ENCODE measurements around the gene TOP3B.

DNA sequence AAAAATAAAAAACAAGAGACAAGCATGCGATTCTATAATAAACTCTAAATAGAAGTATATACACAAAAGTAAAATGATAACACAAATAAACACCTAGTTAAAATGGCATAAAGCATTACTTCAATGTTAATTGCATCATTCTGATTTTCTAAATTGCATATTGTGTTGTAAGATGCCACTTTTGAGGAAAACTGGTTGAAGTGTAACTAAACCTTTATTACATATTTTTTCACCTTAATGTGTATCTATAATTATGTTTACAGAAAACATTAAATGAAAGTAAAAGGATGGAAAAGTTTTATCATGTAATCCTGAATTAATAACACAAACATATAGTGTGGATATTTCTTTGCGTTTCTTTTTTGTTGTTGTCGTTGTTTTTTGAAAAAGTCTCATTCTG lies 45.4 kb upstream of the TOP3B start:
- TF ChIP-seq, protein P1, sequence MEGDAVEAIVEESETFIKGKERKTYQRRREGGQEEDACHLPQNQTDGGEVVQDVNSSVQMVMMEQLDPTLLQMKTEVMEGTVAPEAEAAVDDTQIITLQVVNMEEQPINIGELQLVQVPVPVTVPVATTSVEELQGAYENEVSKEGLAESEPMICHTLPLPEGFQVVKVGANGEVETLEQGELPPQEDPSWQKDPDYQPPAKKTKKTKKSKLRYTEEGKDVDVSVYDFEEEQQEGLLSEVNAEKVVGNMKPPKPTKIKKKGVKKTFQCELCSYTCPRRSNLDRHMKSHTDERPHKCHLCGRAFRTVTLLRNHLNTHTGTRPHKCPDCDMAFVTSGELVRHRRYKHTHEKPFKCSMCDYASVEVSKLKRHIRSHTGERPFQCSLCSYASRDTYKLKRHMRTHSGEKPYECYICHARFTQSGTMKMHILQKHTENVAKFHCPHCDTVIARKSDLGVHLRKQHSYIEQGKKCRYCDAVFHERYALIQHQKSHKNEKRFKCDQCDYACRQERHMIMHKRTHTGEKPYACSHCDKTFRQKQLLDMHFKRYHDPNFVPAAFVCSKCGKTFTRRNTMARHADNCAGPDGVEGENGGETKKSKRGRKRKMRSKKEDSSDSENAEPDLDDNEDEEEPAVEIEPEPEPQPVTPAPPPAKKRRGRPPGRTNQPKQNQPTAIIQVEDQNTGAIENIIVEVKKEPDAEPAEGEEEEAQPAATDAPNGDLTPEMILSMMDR (IDR thresholded peaks at IDR 0.05): no peak
- TF ChIP-seq POLR2A (IDR thresholded peaks at IDR 0.05): no peak
